GM12801 (cell line): ENCODE results near the gene EIF4E2.

Experiments
- CTCF ChIP-seq: IDR thresholded peaks from one replicate; pipeline ENCODE4 v1.5.1; 2011; ENCODE audit warnings: control low read depth; ENCODE audit not compliant: insufficient read length; ENCODE audit errors: extremely low read depth

Gene EIF4E2

GRCh38 chr2:232597362-232598079, 47.0 kb downstream of the EIF4E2 start:
- TF ChIP-seq CTCF: no peak

GRCh38 chr2:232598293-232598692, 47.8 kb downstream of the EIF4E2 start:
- TF ChIP-seq CTCF: no peak

- no peak for TF ChIP-seq CTCF
Measured at GRCh38 chr2:232600053-232600773, 49.7 kb downstream of the EIF4E2 start.

DNA sequence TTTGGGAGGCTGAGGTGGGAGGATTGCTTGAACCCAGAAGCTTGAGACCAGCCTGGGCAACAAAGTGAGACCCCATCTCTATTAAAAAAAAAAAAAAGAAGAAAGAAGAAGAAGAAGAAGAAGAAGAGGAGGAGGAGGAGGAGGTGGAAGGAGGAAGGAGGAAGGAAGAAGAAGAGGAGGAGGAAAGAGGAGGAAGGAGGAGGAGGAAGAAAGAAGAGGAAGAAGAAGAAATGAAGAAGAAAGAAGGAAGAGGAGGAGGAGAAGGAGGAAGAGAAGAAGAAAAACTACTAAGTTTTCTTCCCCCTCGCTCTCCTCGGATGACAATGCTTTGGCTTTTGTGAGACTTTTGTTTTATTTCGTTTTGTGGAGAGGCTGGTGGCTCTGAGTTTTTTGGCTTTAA, 52.8 kb downstream of the EIF4E2 start:
- TF ChIP-seq CTCF: no peak

- TF ChIP-seq CTCF: no peak
Measured at GRCh38 chr2:232604535-232604934, 54.0 kb downstream of the EIF4E2 start.

DNA sequence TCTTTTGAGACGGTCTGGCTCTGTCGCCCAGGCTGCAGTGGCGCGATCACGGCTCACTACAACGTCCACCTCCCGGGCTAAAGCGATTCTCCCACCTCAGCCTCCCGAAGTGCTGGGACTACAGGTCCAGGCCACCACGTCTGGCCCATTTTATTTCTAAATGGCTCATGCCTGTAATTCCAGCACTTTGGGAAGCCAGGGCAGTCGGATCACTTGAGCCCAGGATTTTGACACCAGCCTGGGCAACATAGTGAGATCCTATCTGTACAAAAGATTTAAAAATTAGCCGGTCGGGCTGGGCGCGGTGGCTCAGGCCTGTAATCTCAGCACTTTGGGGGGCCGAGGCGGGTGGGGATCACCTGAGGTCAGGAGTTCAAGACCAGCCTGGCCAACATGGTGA, 56.5 kb downstream of the EIF4E2 start:
- TF ChIP-seq CTCF: no peak

DNA sequence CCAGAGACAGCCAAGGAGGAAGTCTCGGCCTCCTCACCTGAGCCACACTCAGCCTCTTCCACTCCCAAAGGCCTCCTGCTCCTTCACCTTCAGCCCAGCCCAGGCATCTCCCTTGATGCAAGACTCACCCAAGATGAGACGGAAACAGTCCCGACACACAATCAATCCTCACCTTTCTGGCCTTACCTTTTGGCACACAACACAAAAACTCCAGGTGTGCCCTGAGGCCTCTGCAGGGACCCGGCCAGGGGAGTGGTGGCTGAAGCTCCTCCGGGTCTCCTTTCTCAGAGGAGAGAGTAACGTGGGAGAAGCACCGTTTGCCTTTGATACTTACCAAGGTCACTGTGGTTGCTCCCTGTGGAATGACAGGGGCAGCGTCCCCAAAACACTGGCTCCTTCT, 59.1 kb downstream of the EIF4E2 start:
- no peak for TF ChIP-seq CTCF
